Cardiac fibroblast (primary cell): ENCODE data around the gene SNCAIP.
"Not testable (repeated sequence)": the region's sequence is repeated elsewhere in the genome, so short reads cannot be mapped to it uniquely, and the experiment has no call there.

Experiments used
- DNase-seq, 2 donors: peaks; one replicate each; pipeline versions ENCODE4 v3.0.0 to v3.0.0-alpha.2; 2010; ENCODE audit warnings: low read depth in 2 of 2
- H3K4me3 ChIP-seq, 2 donors: replicated peaks in 1 of 2; 1 replicate in 1 of 2; 2 replicates in 1 of 2; pipeline ENCODE4 v1.5.1; 2011; ENCODE audit warnings: low read depth in 2 of 2, low read length in 2 of 2, mild to moderate bottlenecking in 2 of 2, moderate library complexity in 1 of 2
- CTCF ChIP-seq: IDR thresholded peaks from one replicate; pipeline ENCODE4 v1.5.1; 2011; ENCODE audit warnings: low read depth, mild to moderate bottlenecking, low read length, inconsistent platforms

The SNCAIP gene

GRCh38 chr5:122473138-122473843, 161.3 kb downstream of the SNCAIP start:
- TF ChIP-seq CTCF, result no peak
- no peak overlapping the region for H3K4me3 ChIP-seq
- no peak for DNase-seq

- no peak for TF ChIP-seq CTCF
- no peak overlapping the region for H3K4me3 ChIP-seq
- no peak for DNase-seq
Observed at GRCh38 chr5:122473941-122474340, 161.9 kb downstream of the SNCAIP start.

- peak in 1 of 2 donors; percentile 20 for DNase-seq
- no peak for TF ChIP-seq CTCF
Observed at GRCh38 chr5:122478741-122479442, 166.9 kb downstream of the SNCAIP start.

GRCh38 chr5:122480146-122480545, 168.1 kb downstream of the SNCAIP start:
- TF ChIP-seq CTCF, result no peak
- H3K4me3 ChIP-seq, result no peak overlapping the region
- DNase-seq, result no peak

More at GRCh38 chr5:122478741-122479442, 166.9 kb downstream of the SNCAIP start:
- no peak overlapping the region for H3K4me3 ChIP-seq

- no peak for DNase-seq
- TF ChIP-seq CTCF, result no peak
- no peak overlapping the region for H3K4me3 ChIP-seq
Observed at GRCh38 chr5:122484103-122484502, 172.1 kb downstream of the SNCAIP start.

GRCh38 chr5:122485226-122485625, 173.2 kb downstream of the SNCAIP start:
- H3K4me3 ChIP-seq, result no peak overlapping the region
- no peak for TF ChIP-seq CTCF
- no peak for DNase-seq

GRCh38 chr5:122486616-122487015, 174.6 kb downstream of the SNCAIP start:
- DNase-seq, H3K4me3 ChIP-seq: not testable (repeated sequence)
